NOMO-1 treated with DMSO at 0.1 percent for 48 hours (cell line): ENCODE results near the gene GLCE.
"Not testable (repeated sequence)": the region's sequence is repeated elsewhere in the genome, so short reads cannot be mapped to it uniquely, and the experiment has no call there.

Source experiments
- DNase-seq: peaks from one replicate; lab custom pipeline; 2025; ENCODE audit not compliant: unreplicated experiment; lab: John Stamatoyannopoulos, UW

The GLCE gene

GRCh38 chr15:69244798-69245197 lies 84.4 kb downstream of the GLCE start:
- no peak for DNase-seq

GRCh38 chr15:69253156-69253555 lies 92.7 kb downstream of the GLCE start:
- DNase-seq: no peak

GRCh38 chr15:69265347-69265955 lies 105.0 kb downstream of the GLCE start:
- peak; percentile 11 for DNase-seq

GRCh38 chr15:69271217-69271616 lies 110.8 kb downstream of the GLCE start:
- no peak for DNase-seq

- no peak for DNase-seq
These were observed 111.7 kb downstream of the GLCE start for GRCh38 chr15:69272139-69272538.

GRCh38 chr15:69272891-69273290 lies 112.5 kb downstream of the GLCE start:
- DNase-seq: no peak

GRCh38 chr15:69275074-69275670 lies 114.7 kb downstream of the GLCE start:
- DNase-seq: no peak

- DNase-seq: no peak
These were observed 115.6 kb downstream of the GLCE start for GRCh38 chr15:69275933-69276560.

- DNase-seq: no peak
These were observed 116.9 kb downstream of the GLCE start for GRCh38 chr15:69277316-69277715.

- no peak for DNase-seq
These were observed 119.2 kb downstream of the GLCE start for GRCh38 chr15:69279636-69280035.

- DNase-seq: no peak
These were observed 120.3 kb downstream of the GLCE start for GRCh38 chr15:69280783-69281182.

GRCh38 chr15:69282104-69282743 lies 121.8 kb downstream of the GLCE start:
- no peak for DNase-seq

- no peak for DNase-seq
These were observed 125.4 kb downstream of the GLCE start for GRCh38 chr15:69285834-69286233.

GRCh38 chr15:69288011-69288410 lies 127.6 kb downstream of the GLCE start:
- no peak for DNase-seq

GRCh38 chr15:69288531-69289341 lies 128.3 kb downstream of the GLCE start:
- no peak for DNase-seq

GRCh38 chr15:69289342-69290146 lies 129.1 kb downstream of the GLCE start:
- DNase-seq: no peak

- no peak for DNase-seq
These were observed 130.1 kb downstream of the GLCE start for GRCh38 chr15:69290346-69291164.

- not testable (repeated sequence) for DNase-seq
These were observed 131.2 kb downstream of the GLCE start for GRCh38 chr15:69291651-69292050.

GRCh38 chr15:69292826-69293420 lies 132.5 kb downstream of the GLCE start:
- no peak for DNase-seq
